ENCODE measurements around the gene DAPK1.
A peak's percentile ranks its signal among the peaks of the same experiment; 100 is the strongest.

DAPK1 gene

DNA sequence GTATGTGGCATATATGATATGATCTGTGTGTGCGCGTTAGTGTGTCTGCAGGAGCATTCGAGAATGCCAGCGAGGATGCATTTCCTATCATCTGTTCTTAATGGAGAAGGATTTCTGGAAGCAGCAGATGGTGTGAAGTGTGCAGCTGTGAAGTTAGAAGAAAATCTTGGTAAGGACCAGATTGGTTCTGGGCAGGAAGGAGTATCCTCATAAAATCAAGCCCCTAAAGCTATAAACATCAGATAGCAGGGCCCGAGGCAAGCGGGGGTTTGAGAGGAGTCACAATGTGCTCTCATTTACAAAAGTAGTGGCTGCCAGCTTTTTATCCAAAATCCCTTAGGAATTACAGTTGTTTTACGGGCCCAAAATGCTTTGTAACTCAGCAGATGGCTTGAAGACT is 40.0 kb downstream of the DAPK1 start:
- no peak for TF ChIP-seq CTCF (IDR thresholded peaks at IDR 0.05; ENCODE audit: insufficient read depth, low read depth, low read length, missing control alignments)
- H3K4me3 ChIP-seq (ENCODE audit: low read length), result no peak overlapping the region
- DNase-seq (ENCODE audit: low read depth), result no peak

DNA sequence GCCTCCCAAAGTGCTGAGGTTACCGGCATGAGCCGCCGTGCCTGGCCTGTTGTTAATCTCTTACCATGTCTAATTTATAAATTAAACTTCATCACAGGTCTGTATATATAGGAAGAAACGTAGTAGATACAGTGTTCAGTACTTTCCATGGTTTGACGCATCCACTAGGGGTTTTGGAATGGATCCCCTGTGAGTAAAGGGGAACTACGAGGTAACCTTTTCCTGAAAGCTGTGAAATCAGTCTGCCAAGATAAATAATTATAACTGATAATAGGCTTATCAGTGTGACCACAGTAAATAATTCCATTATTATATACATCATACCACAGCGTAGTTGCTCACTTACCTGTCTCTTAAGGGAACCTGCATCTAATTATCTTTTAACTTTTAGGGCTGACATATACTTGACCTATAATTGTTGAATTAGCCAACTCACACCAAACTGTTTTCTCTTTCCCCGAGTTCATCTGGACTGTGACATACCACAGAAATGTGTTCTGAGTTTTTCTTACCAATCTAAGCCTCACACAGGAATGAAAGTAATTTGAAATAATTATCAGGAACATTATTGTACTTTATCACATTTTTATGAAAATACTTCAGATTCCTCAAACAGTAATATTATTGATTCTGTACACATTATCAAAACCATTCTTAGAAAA is 42.9 kb downstream of the DAPK1 start:
- no peak for DNase-seq (ENCODE audit: low read depth)
- H3K4me3 ChIP-seq (ENCODE audit: low read length), result no peak overlapping the region
- no peak for TF ChIP-seq CTCF (IDR thresholded peaks at IDR 0.05; ENCODE audit: insufficient read depth, low read depth, low read length, missing control alignments)

- H3K4me3 ChIP-seq (ENCODE audit: low read length), result no peak overlapping the region
- no peak for DNase-seq (ENCODE audit: low read depth)
- no peak for TF ChIP-seq CTCF (IDR thresholded peaks at IDR 0.05; ENCODE audit: insufficient read depth, low read depth, low read length, missing control alignments)
These were observed 44.0 kb downstream of the DAPK1 start for GRCh38 chr9:87541663-87542062.

- no peak for TF ChIP-seq CTCF (IDR thresholded peaks at IDR 0.05; ENCODE audit: insufficient read depth, low read depth, low read length, missing control alignments)
- H3K4me3 ChIP-seq (ENCODE audit: low read length), result no peak overlapping the region
- no peak for DNase-seq (ENCODE audit: low read depth)
These were observed 44.5 kb downstream of the DAPK1 start for GRCh38 chr9:87542141-87542540.

GRCh38 chr9:87543251-87543650 is 45.6 kb downstream of the DAPK1 start:
- DNase-seq (ENCODE audit: low read depth), result no peak
- TF ChIP-seq CTCF (IDR thresholded peaks at IDR 0.05; ENCODE audit: insufficient read depth, low read depth, low read length, missing control alignments), result no peak
- no peak overlapping the region for H3K4me3 ChIP-seq (ENCODE audit: low read length)

GRCh38 chr9:87545858-87546257 is 48.2 kb downstream of the DAPK1 start:
- TF ChIP-seq CTCF (IDR thresholded peaks at IDR 0.05; ENCODE audit: insufficient read depth, low read depth, low read length, missing control alignments), result no peak
- DNase-seq (ENCODE audit: low read depth), result no peak
- H3K4me3 ChIP-seq (ENCODE audit: low read length), result no peak overlapping the region

DNA sequence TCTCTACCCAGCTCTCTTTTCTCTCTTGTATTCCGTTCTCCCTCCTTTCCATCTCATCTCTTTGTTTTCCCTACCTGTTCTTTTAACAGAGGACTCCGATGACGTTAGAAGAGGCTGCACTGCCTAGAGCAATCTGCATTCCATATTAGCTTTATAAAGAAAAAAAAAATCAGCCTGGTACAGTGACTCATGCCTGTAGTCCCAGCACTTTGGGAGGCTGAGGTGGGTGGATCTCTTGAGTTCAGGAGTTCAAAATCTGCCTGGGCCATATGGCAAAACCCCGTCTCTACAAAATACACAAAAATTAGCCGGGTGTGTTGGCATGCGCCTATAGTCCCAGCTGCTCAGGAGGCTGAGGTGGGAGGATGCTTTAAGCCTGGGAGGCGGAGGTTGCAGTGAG is 49.0 kb downstream of the DAPK1 start:
- DNase-seq (ENCODE audit: low read depth), result peak; percentile 45
- no peak overlapping the region for H3K4me3 ChIP-seq (ENCODE audit: low read length)
- TF ChIP-seq CTCF (IDR thresholded peaks at IDR 0.05; ENCODE audit: insufficient read depth, low read depth, low read length, missing control alignments), result no peak

Measured in epithelial cell of esophagus (primary cell).